Vagina (tissue), 2 donors: Measurements from ENCODE around the gene TAF11L3.

ENCODE experiments used
- CTCF ChIP-seq, 3 experiments: fragments of 450-650 bp in 2 of 3; fragments of 200-600 bp in 1 of 3; sonication (generic) in 1 of 3; IDR thresholded peaks; one replicate each; pipeline ENCODE4 v1.5.1; 2017 to 2019; ENCODE audit warnings: antibody characterized with exemption in 3 of 3, mild to moderate bottlenecking in 2 of 3, moderate library complexity in 2 of 3
- POLR2AphosphoS5 ChIP-seq, 2 donors: sonication (generic); formaldehyde crosslinking; IDR thresholded peaks; one replicate each; pipeline ENCODE4 v1.9.0; 2017; ENCODE audit warnings: antibody characterized with exemption in 2 of 2, mild to moderate bottlenecking in 2 of 2, low read depth in 1 of 2; ENCODE audit not compliant: insufficient read depth in 1 of 2

- TF ChIP-seq CTCF (IDR thresholded peaks at IDR 0.05), result no peak
- no peak for TF ChIP-seq POLR2AphosphoS5 (IDR thresholded peaks at IDR 0.05; ENCODE audit: insufficient read depth in 1 of 2, low read depth in 1 of 2)
These were observed 25.4 kb upstream of the TAF11L3 start for GRCh38 chr5:17492770-17493169.
